B cell (primary cell): ENCODE data around the gene PDGFRB. TPM values are rescaled to one million over a fixed set of nuclear protein-coding genes. Genes with fewer than 3 reads are reported as not detected.

Source experiments
- ATAC-seq: fragments of 200-7000 bp; cut with Tn5 transposase; one replicate; pipeline ENCODE4 v1.10.0; 2021; ENCODE audit warnings: low read depth, mild to moderate bottlenecking, moderate number of reproducible peaks, moderate library complexity
- CTCF ChIA-PET: fragments of 350-600 bp; sonication (Branson Sonifier 250); formaldehyde crosslinking; loops from one replicate; lab custom pipeline; 2021; ENCODE audit warnings: antibody characterized with exemption, inconsistent platforms; lab: Charles Lee
- POLR2A ChIA-PET: fragments of 350-600 bp; sonication (Branson Sonifier 250); formaldehyde crosslinking; loops from one replicate; lab custom pipeline; 2021; ENCODE audit warnings: antibody characterized with exemption; lab: Charles Lee
- DNase-seq: peaks from one replicate; pipeline ENCODE4 v3.0.0; 2013
- H2AFZ ChIP-seq: 2 replicates; pipeline ENCODE4 v1.6.1; 2012; ENCODE audit warnings: mild to moderate bottlenecking, low read depth, low read length; ENCODE audit not compliant: insufficient read depth, poor library complexity, severe bottlenecking
- H3K27ac ChIP-seq, 2 donors: 1 replicate in 1 of 2; 2 replicates in 1 of 2; pipeline ENCODE4 v1.5.1; 2012 to 2013; ENCODE audit warnings: low read length in 2 of 2, mild to moderate bottlenecking in 2 of 2, moderate library complexity in 1 of 2
- H3K27me3 ChIP-seq, 4 experiments: fragments of 200-600 bp in 1 of 4; sonication (generic) in 1 of 4; replicated peaks in 1 of 4; 1 replicate in 2 of 4; 2 replicates in 2 of 4; pipeline versions ENCODE4 v1.6.1 to v1.7.0; 2013 to 2016; ENCODE audit warnings: low read length in 3 of 4, mild to moderate bottlenecking in 2 of 4, mixed read lengths in 1 of 4, moderate library complexity in 1 of 4; ENCODE audit not compliant: insufficient read depth in 4 of 4, control insufficient read depth in 3 of 4; ENCODE audit errors: control extremely low read depth in 1 of 4
- H3K36me3 ChIP-seq, 2 experiments: replicated peaks in 1 of 2; 1 replicate in 1 of 2; 2 replicates in 1 of 2; pipeline versions ENCODE4 v1.6.1 to v1.7.1; 2013; ENCODE audit warnings: low read length in 1 of 2; ENCODE audit not compliant: insufficient read depth in 2 of 2, control insufficient read depth in 1 of 2; ENCODE audit errors: control extremely low read depth in 1 of 2, extremely low read depth in 1 of 2
- H3K4me1 ChIP-seq, 2 donors: fragments of 200-600 bp in 1 of 2; sonication (generic) in 1 of 2; 1 replicate in 1 of 2; 2 replicates in 1 of 2; pipeline versions ENCODE4 v1.5.1 to v1.6.1; 2013 to 2017; ENCODE audit warnings: low read length in 2 of 2; ENCODE audit not compliant: control insufficient read depth in 2 of 2, insufficient read depth in 2 of 2
- H3K4me2 ChIP-seq: replicated peaks from 2 replicates; pipeline ENCODE3; 2012; ENCODE audit warnings: mild to moderate bottlenecking, low read depth, low read length; ENCODE audit not compliant: poor library complexity, severe bottlenecking
- H3K4me3 ChIP-seq, 5 experiments: fragments of 200-600 bp in 1 of 5; sonication (generic) in 1 of 5; 1 replicate in 3 of 5; 2 replicates in 2 of 5; pipeline versions ENCODE4 v1.5.1 to v1.7.0; 2011 to 2016; ENCODE audit warnings: low read length in 4 of 5, mild to moderate bottlenecking in 4 of 5, low read depth in 2 of 5, control low read depth in 1 of 5, moderate library complexity in 1 of 5; ENCODE audit not compliant: insufficient read depth in 1 of 5; ENCODE audit errors: control extremely low read depth in 1 of 5, extremely low read depth in 1 of 5
- H3K79me2 ChIP-seq: fragments of 200-600 bp; sonication (generic); one replicate; pipeline ENCODE4 v1.6.0; 2016; ENCODE audit warnings: low read length; ENCODE audit not compliant: control insufficient read depth, insufficient read depth
- H3K9ac ChIP-seq: fragments of 200-600 bp; sonication (generic); 2 replicates; pipeline ENCODE4 v1.6.1; 2017; ENCODE audit warnings: mild to moderate bottlenecking, low read length, moderate library complexity
- H3K9me3 ChIP-seq, 3 donors: one replicate each; pipeline versions ENCODE4 v1.6.1 to v1.7.1; 2013; ENCODE audit warnings: low read length in 2 of 3; ENCODE audit not compliant: control insufficient read depth in 2 of 3, insufficient read depth in 1 of 3; ENCODE audit errors: control extremely low read depth in 1 of 3
- H4K20me1 ChIP-seq: 2 replicates; pipeline ENCODE4 v1.6.0; 2012; ENCODE audit warnings: mild to moderate bottlenecking, low read length; ENCODE audit not compliant: insufficient read depth, control insufficient read depth, poor library complexity, severe bottlenecking
- H3K27ac Mint-ChIP-seq: one replicate; pipeline ENCODE4 v1.8.0; 2021; ENCODE audit warnings: mixed read lengths
- H3K27me3 Mint-ChIP-seq: one replicate; pipeline ENCODE4 v1.8.0; 2021; ENCODE audit warnings: mixed read lengths
- H3K4me1 Mint-ChIP-seq: one replicate; pipeline ENCODE4 v1.8.0; 2021; ENCODE audit warnings: mixed read lengths
- H3K4me3 Mint-ChIP-seq: one replicate; pipeline ENCODE4 v1.8.0; 2021; ENCODE audit warnings: mixed read lengths
- H3K9me3 Mint-ChIP-seq: one replicate; pipeline ENCODE4 v1.8.0; 2022; ENCODE audit warnings: mixed read lengths; ENCODE audit not compliant: insufficient read depth
- EZH2 ChIP-seq: IDR thresholded peaks from 2 replicates; pipeline ENCODE4 v1.6.1; 2012; ENCODE audit warnings: borderline replicate concordance, low read depth, mild to moderate bottlenecking, moderate library complexity, low read length; ENCODE audit not compliant: insufficient read depth, poor library complexity, severe bottlenecking
- WGBS: methylation state at CpG from one replicate; pipeline ENCODE4 v1.1.5; 2013; ENCODE audit warnings: missing lambda C conversion rate; ENCODE audit not compliant: insufficient coverage; 5-methylcytosine and 5-hydroxymethylcytosine counted together
- intact Hi-C: fragments of 100-400 bp; cut with micrococcal nuclease; formaldehyde crosslinking; loops from one replicate; pipeline ENCODE4 v1.10.0; 2022
- polyA plus RNA-seq: library from polyadenylated mRNA; depleted of rRNA; stranded (reverse); fragments of >200 nt; gene quantifications from 2 replicates; pipeline ENCODE4 v1.2.3, GENCODE V29; 2012
- total RNA-seq, 2 donors: library from RNA; stranded (reverse); fragments of 120-200 nt in 1 of 2; gene quantifications; 1 replicate in 1 of 2; 2 replicates in 1 of 2; pipeline versions ENCODE4 v1.2.3 to v1.2.4, GENCODE V29; 2013 to 2022
- TF ChIP-seq, protein P1 (sequence below): fragments of 200-600 bp; IDR thresholded peaks from one replicate; pipeline ENCODE4 v1.8.0; 2022; ENCODE audit warnings: antibody characterized with exemption, mild to moderate bottlenecking

PDGFRB gene
- total and polyA plus RNA-seq, 2 donors (not counting 1 experiment from before 2014, with no cell fraction given): 0.42 to 3.6 TPM

DNA sequence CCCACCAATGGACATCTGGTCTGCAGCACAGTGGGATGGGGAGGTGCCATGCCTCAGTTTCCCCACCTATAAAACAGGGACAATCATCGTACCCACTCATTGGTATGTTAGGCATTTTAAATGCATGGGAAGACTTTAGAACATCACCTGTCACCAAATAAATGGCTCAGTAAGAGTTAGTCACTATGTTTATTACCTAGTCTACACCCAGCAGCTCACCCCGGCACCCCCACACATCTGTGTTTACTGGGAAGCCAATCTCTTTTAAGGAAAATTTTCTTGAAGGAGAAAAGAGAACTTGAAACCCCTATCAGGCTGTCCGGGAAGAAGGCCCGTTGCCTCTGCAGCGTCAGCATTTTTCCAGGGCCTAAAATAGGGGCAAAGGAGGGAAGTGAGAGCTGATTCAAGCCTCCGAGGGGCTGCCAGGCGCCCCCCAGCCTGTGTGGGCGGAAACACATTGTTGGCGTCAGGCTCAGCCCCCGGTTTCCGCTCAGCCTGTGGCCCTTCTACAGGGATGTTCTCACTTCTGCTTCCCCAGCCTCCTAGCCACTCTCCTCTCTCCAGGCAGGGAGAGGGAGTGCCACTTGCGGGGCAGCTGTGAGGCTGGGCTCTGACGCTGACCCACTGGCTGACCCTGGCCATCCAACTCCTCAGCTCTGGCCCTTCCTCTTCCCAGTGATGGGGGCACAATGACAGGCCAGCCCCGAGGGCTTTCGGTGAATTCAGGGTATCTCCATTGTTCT lies 73.9 kb downstream of the PDGFRB start:
- no peaks in the 10 kb centered on the region for H3K9me3 Mint-ChIP-seq
- peaks cover 34% of the 10 kb centered on the region for H3K4me1 Mint-ChIP-seq
- H3K4me3 Mint-ChIP-seq: peak overlapping the region; percentile 35
- peak overlapping the region; percentile 38 for H3K9ac ChIP-seq
- DNase-seq (peak; percentile 69), ATAC-seq (peak; percentile 87)
- no peaks in the 10 kb centered on the region for H3K79me2 ChIP-seq
- H4K20me1 ChIP-seq: no peaks in the 10 kb centered on the region
- H3K4me3 ChIP-seq: peak overlapping the region in 1 of 5 experiments; percentile 2
- POLR2A ChIA-PET: no interaction called here
- CTCF ChIA-PET: no interaction called here
- TF ChIP-seq, protein P1, sequence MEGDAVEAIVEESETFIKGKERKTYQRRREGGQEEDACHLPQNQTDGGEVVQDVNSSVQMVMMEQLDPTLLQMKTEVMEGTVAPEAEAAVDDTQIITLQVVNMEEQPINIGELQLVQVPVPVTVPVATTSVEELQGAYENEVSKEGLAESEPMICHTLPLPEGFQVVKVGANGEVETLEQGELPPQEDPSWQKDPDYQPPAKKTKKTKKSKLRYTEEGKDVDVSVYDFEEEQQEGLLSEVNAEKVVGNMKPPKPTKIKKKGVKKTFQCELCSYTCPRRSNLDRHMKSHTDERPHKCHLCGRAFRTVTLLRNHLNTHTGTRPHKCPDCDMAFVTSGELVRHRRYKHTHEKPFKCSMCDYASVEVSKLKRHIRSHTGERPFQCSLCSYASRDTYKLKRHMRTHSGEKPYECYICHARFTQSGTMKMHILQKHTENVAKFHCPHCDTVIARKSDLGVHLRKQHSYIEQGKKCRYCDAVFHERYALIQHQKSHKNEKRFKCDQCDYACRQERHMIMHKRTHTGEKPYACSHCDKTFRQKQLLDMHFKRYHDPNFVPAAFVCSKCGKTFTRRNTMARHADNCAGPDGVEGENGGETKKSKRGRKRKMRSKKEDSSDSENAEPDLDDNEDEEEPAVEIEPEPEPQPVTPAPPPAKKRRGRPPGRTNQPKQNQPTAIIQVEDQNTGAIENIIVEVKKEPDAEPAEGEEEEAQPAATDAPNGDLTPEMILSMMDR: no peak
- TF ChIP-seq EZH2: no peak
- peaks cover 24 to 27% of the 10 kb centered on the region in 2 donors for H3K4me1 ChIP-seq
- 0% methylated on average over 13 of the region's 15 CpGs for WGBS
- peak overlapping the region; percentile 66 for H3K4me2 ChIP-seq
- intact Hi-C loops: no loop called here
- H3K27ac Mint-ChIP-seq: peak overlapping the region; percentile 41
- no peak overlapping the region for H3K27ac ChIP-seq
- H3K9me3 ChIP-seq: no peaks in the 10 kb centered on the region
- peaks cover 4% of the 10 kb centered on the region for H3K27me3 Mint-ChIP-seq
- H3K27me3 ChIP-seq: peaks cover 0 to 3% (median 0%) of the 10 kb centered on the region in 4 experiments
- H3K36me3 ChIP-seq: no peaks in the 10 kb centered on the region
- peak overlapping the region; percentile 36 for H2AFZ ChIP-seq

- peaks cover 4% of the 10 kb centered on the region for H3K27me3 Mint-ChIP-seq
- ATAC-seq (no peak), DNase-seq (no peak)
- Histone ChIP-seq H3K4me3 (no peak overlapping the region), H3K9me3 (no peaks in the 10 kb centered on the region), H3K27me3 (peaks cover 0 to 3% (median 0%) of the 10 kb centered on the region in 4 experiments), H2AFZ (no peak overlapping the region), H3K79me2 (no peaks in the 10 kb centered on the region), H3K4me2 (peak overlapping the region; percentile 66), H3K36me3 (no peaks in the 10 kb centered on the region), H3K9ac (no peak overlapping the region), H4K20me1 (no peaks in the 10 kb centered on the region), H3K4me1 (peaks cover 24 to 27% of the 10 kb centered on the region in 2 donors), H3K27ac (no peak overlapping the region)
- no peak overlapping the region for H3K27ac Mint-ChIP-seq
- H3K9me3 Mint-ChIP-seq: no peaks in the 10 kb centered on the region
- CTCF ChIA-PET: no interaction called here
- POLR2A ChIA-PET: no interaction called here
- peaks cover 34% of the 10 kb centered on the region for H3K4me1 Mint-ChIP-seq
- 88% methylated on average over 12 of the region's 15 CpGs for WGBS
- TF ChIP-seq EZH2: no peak
- TF ChIP-seq, protein P1: no peak
- peak overlapping the region; percentile 35 for H3K4me3 Mint-ChIP-seq
- intact Hi-C loops: no loop called here
Observed at GRCh38 chr5:150080696-150081435, 74.8 kb downstream of the PDGFRB start.
